OCI-M2 (cell line): ENCODE results near the gene SDK2.

ENCODE experiments used
- DNase-seq: peaks from one replicate; lab custom pipeline; 2025; ENCODE audit not compliant: unreplicated experiment; lab: John Stamatoyannopoulos, UW

Gene SDK2

DNA sequence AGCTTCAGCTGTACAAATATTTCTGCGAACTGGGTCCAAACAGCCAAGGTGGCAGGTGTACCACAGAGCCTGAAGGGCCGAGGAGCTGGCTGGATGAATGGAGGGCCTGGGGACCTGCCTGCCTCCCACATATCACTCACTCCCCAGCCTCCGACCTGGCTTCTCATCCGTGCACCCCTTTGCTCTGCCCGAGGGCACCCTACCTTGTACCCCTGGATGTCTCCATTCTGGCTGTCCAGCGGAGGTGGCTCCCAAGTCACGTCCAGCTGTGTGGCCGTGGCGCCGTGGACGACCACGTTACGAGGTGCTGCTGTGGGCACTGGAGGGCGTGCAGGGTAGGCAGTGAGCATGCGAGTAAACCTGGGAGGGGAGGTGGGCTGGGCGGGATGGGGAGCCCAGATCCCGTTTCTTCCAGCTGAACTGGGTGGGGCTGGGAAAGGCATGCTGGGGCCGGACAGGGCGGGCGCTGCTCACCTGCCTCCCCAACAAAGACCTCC, 265.2 kb downstream of the SDK2 start:
- DNase-seq = no peak

DNA sequence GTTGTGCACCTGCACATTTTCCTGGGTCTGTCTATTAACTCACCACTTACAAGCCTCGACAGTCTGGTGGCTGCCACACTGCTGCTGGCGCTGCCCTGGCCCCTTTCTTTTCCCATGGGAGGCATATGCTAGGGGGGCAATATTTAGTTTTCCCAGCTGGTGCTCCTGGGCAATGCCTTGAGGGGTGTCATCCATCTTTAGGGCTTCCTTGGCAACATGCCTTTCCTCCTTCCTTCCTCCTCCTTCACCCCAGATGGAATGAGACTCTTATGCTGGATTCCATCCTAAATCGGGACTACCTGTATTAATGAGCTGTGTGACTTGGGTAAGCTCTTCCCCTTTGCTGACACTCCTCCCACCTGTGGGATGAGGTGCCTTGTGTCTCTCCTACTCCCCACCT, 267.6 kb downstream of the SDK2 start:
- DNase-seq = no peak

GRCh38 chr17:73376152-73376551, 268.1 kb downstream of the SDK2 start:
- no peak for DNase-seq

DNA sequence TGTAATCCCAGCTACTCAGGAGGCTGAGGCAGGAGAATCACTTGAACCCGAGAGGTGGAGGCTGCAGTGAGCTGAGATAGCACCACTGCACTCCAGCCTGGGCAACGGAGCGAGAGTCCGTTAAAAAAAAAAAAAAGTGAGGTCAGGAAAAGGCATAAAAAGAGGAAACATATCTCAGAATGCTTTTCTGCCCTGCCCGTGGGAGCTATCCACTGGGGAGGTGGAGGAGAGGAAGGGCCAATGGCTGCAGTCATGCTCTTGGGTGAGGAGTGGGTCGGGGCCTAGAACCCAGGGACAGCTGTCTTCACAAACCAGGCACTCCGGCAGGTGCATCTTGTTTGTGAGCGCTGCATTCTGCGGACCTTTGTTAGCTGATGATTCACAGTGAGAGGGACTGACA, 272.4 kb downstream of the SDK2 start:
- no peak for DNase-seq

GRCh38 chr17:73371285-73371684, 273.0 kb downstream of the SDK2 start:
- DNase-seq = no peak

- DNase-seq = peak; percentile 12
Measured at GRCh38 chr17:73369817-73370490, 274.3 kb downstream of the SDK2 start.

DNA sequence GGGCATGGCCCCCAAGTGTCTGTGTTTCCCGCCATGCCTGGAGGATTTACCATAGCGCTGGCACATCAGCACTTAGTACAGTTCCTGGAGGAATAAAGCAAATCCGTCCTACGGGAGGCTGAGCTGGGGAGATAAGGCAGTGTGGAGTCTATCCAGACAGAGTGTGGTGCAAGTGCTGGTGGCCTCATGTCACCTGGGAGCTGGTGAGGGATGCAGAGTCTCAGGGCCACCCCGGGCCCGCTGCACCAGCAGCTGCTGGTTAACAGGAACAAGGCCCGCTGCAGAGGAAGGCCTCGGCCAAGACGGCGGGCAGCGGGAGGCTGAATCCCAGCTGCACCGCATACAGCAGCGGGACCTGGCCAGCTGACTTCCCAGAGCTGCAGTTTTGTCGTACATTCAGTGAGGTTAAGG, 275.1 kb downstream of the SDK2 start:
- DNase-seq = no peak

GRCh38 chr17:73368085-73368631, 276.1 kb downstream of the SDK2 start:
- DNase-seq = no peak

GRCh38 chr17:73365906-73366623, 278.2 kb downstream of the SDK2 start:
- no peak for DNase-seq

DNA sequence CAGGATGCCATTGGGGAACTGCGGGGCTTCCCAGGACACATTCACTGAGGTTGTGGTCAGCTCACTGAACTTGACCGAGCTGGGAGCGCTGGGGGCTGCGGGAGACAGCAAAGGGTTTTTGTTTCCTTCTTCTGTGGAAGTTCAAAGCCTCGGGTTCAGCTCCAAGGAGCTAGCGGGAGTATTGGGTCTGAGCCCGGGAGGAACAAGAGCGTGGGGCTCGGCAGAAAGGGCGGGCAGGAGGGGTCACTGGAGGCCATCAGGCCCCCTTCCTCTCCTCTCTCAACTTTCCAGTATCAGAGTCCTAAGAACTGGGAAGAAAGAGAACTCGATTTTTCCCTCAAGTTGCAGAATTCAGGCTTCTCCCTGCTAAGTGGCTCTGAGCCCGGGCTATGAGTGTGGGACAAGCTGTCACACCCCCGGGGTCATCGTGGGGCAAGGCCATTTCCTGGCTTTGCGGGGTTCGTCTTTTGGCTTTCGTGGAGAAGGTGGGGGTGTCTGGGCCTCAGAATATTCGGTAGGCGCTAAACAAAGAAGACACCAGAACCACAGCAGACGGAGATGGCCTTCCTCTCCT, 278.9 kb downstream of the SDK2 start:
- DNase-seq = no peak

DNA sequence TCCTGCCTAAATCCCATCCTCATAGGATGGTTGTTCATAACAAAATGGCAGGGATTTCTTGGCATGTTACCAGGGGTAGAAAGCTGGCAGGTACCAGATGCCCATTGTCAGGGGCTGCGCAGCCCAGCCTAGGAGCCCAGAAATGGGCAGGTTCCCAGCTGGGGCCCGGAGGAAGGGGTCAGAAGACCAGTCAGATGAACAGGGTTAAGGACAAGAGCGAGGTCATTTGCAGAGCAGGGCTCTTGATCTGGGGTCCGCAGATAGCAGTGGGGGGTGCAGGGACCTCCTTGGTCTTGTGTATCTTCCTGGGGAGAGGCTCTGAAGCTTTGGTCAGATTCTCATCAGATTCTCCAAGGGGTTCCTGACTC, 280.1 kb downstream of the SDK2 start:
- DNase-seq = no peak

DNA sequence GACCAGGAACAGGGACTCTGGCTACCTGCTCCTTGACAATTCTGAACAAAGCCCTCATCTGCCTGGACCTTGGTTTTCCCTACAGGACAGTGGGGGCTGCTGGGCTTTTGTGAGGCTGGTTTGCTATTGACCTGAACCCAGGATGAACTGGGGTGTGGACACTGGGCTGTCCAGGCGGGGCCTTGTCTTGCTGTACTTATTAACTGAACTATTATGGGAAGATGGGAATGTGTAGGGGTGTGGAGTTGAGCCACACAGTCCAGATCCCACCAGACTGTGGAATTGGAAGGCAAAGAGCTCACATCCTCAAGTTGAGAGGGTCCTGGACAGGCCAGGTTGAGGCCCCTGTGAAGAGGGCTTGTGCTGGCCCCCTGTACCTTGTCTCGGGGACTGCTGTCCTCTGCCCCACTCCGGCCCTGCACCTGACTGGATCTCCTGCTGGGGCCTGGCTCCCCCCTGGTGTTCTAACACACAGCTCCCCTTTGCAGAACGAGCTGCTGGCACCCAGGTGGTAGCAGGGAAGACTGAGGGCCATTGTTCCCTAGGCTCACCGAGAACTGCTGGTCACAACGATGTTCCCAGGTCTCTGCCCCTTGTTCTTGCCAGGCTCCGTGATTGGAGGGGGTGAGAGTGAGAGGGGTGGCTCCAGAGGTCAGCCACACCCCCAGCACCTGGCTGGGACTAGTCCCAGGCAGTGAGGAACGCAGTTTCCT, 280.6 kb downstream of the SDK2 start:
- DNase-seq = no peak

DNA sequence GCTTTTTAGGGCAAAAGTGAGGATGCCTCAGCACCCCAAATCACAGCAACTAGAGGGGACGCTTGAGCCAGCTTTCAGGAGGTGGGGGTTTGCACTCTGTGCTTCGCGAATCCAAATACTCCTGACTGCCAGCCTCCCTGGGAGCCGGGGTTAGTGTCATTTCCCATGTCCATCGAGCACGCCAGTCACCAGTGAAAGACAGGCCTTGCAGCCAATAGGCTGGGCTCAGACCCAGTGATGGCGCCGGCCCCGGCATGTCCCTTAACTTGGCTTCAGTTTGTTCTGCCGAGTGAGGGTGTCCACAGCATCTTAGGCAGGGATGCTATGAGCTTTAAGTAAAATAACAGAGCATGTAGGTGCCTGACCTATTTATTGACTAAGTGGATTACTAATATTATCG, 281.5 kb downstream of the SDK2 start:
- no peak for DNase-seq

DNA sequence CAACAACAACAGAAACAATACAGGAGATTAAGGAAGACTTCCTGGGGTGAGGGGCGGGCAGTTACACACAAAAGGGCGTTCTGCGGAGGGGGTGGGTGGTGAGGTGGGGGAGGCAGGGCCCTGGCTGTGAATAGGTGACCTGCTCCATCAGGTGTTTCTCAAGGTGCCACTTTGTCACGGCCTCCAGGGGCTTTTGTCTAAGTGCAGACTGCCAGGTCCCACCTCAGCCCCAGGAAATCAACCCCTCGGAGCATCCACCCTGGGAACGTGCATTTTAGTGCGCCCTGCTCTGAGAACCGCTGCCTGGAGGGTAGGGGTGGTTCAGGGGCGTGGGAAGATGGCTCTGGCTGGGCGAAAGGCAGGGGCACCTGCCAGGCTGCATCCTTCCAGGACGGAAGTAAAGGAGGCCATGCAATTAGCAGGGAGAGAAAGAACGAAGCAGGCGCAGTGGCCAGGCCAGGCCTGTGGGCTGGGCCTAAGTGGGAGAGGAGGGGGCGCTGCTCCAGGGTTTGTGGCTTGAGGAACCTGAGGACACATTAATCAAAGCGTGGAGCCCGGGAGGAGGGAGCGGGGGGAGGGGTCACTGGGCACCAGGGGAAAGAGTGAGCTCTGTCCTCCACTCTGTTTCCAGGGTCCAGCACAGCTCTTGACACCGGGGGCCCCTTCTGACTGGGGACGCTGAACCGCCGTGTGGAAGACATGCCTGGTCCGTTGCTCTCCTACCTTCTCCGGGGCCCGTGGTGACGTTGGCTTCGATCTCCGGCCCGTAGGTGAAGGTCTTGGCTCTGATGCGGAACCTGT, 283.1 kb downstream of the SDK2 start:
- no peak for DNase-seq

DNA sequence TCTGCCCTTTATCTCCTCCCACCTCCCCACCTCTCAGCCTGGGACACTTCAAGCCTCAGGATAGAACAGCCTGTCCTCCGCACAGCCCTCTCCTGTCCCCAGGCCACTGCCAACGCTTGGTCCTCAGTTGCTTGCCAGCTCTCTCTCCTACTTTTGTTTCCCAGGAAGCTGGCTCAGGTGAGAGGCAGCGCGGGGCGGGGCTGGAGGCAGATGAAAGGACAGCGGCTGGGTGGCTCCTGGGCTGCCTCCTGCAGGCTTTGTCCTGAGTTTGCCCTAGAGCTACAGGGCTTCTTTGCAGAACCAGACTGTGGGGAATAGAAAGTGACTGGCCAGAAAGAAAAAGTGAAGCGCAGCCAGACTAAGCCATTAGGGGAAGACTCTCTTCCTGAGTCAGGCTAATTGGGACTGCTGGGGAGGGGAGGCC, 284.2 kb downstream of the SDK2 start:
- no peak for DNase-seq

GRCh38 chr17:73359352-73359751, 284.9 kb downstream of the SDK2 start:
- DNase-seq = no peak

GRCh38 chr17:73358668-73359067, 285.6 kb downstream of the SDK2 start:
- no peak for DNase-seq

DNA sequence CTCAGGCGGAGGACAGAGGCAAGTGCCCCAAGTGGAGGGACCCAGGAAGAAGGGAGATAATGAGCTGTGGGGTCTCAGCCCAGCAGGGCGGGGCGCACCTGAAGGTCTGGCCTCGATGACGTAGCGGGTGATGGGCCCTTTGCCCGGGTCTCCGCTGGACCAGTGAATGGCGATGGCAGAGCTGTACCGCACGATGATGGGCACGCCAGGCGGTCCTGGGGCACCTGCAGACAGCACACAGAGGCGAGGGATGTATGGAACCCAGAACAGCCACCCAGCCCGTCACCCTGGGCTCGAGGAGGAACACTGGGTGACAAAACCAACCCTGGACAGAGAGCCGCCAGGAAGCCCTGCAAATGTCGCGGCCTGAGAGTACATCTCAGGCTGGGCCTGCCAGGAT, 286.3 kb downstream of the SDK2 start:
- DNase-seq = no peak

DNA sequence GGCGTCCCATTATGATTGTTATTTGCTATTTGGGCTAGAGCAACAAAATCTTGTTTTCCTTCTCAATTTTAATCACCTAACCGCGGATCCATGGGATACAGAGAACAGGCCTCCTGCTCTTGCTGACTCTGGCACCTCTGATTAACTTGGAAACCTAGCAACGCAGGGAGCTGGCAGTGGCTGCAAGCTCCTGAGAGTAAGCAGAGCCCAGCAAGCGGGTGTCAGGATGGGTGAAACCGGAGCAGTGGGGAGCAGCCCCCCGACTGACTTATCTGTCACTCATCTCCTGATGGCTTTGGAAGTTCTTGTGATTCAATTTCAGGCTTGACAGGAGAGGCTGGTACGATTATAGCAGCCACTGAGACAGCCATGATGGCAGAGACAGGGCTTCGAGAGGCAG, 286.9 kb downstream of the SDK2 start:
- DNase-seq = no peak

GRCh38 chr17:73356561-73357170, 287.6 kb downstream of the SDK2 start:
- no peak for DNase-seq
